SK-N-SH treated with all-trans-retinoic acid at 6 μM for 48 hours (cell line): ENCODE results near the gene TEX261.

Experiments
- ARNTL ChIP-seq: fragments of 450-650 bp; formaldehyde crosslinking; IDR thresholded peaks from 2 replicates; pipeline ENCODE4 v1.5.0; 2020; ENCODE audit warnings: low read depth, mild to moderate bottlenecking, moderate library complexity, borderline replicate concordance
- CREB5 ChIP-seq: fragments of 250-450 bp; sonication (Bioruptor Pico); IDR thresholded peaks from 2 replicates; pipeline ENCODE4 v1.5.1; 2020; ENCODE audit warnings: low read depth, mild to moderate bottlenecking, moderate library complexity
- ESRRG ChIP-seq: fragments of 250-450 bp; sonication (Bioruptor Pico); IDR thresholded peaks from 2 replicates; pipeline ENCODE4 v1.6.1; 2021; ENCODE audit warnings: mild to moderate bottlenecking
- ISL1 ChIP-seq: fragments of 250-450 bp; sonication (Bioruptor Pico); IDR thresholded peaks from 2 replicates; pipeline ENCODE4 v2.1.2; 2022; ENCODE audit warnings: mild to moderate bottlenecking, moderate library complexity
- OSR1 ChIP-seq: fragments of 250-450 bp; sonication (Bioruptor Pico); IDR thresholded peaks from 2 replicates; pipeline ENCODE4 v1.8.0; 2022; ENCODE audit warnings: moderate library complexity, mild to moderate bottlenecking, inconsistent platforms
- PATZ1 ChIP-seq: fragments of 250-450 bp; sonication (Bioruptor Pico); IDR thresholded peaks from 2 replicates; pipeline ENCODE4 v1.8.0; 2020; ENCODE audit warnings: mild to moderate bottlenecking, moderate library complexity, borderline replicate concordance
- POU6F1 ChIP-seq: fragments of 250-450 bp; sonication (Bioruptor Pico); IDR thresholded peaks from 2 replicates; pipeline ENCODE4 v1.8.0; 2021; ENCODE audit warnings: low read depth, mild to moderate bottlenecking, moderate library complexity, borderline replicate concordance
- PPARA ChIP-seq: fragments of 250-450 bp; sonication (Bioruptor Pico); IDR thresholded peaks from 2 replicates; pipeline ENCODE4 v1.5.0; 2020; ENCODE audit warnings: mild to moderate bottlenecking, borderline replicate concordance
- RARB ChIP-seq: fragments of 250-450 bp; sonication (Bioruptor Pico); IDR thresholded peaks from 2 replicates; pipeline ENCODE4 v1.8.0; 2021; ENCODE audit warnings: mild to moderate bottlenecking, moderate library complexity
- TOX ChIP-seq: fragments of 250-450 bp; sonication (Bioruptor Pico); IDR thresholded peaks from 2 replicates; pipeline ENCODE4 v1.8.0; 2021; ENCODE audit warnings: mild to moderate bottlenecking, moderate library complexity, borderline replicate concordance
- ZFP30 ChIP-seq: fragments of 450-650 bp; formaldehyde crosslinking; IDR thresholded peaks from 2 replicates; pipeline ENCODE4 v1.5.0; 2022; ENCODE audit warnings: mild to moderate bottlenecking, moderate library complexity
- ZNF8 ChIP-seq: fragments of 450-650 bp; formaldehyde crosslinking; IDR thresholded peaks from 2 replicates; pipeline ENCODE4 v1.5.0; 2020; ENCODE audit warnings: mild to moderate bottlenecking, moderate library complexity

GRCh38 chr2:70948337-70949003 lies 46.2 kb downstream of the TEX261 start:
- TF ChIP-seq RARB (CRISPR knock-in tag): no peak
- no peak for TF ChIP-seq PATZ1 (CRISPR knock-in tag)
- TF ChIP-seq OSR1: no peak
- no peak for TF ChIP-seq CREB5
- TF ChIP-seq POU6F1 (CRISPR knock-in tag): no peak
- TF ChIP-seq PPARA (CRISPR knock-in tag): no peak
- no peak for TF ChIP-seq TOX (CRISPR knock-in tag)
- TF ChIP-seq ARNTL (CRISPR knock-in tag): no peak
- no peak for TF ChIP-seq ZFP30 (CRISPR knock-in tag)
- no peak for TF ChIP-seq ESRRG
- TF ChIP-seq ZNF8 (CRISPR knock-in tag): no peak
- TF ChIP-seq ISL1 (CRISPR knock-in tag): no peak
